Fibroblast of skin of back (primary cell): Measurements from ENCODE around the gene CBFA2T3.
"Not testable (repeated sequence)": the region's sequence is repeated elsewhere in the genome, so short reads cannot be mapped to it uniquely, and the experiment has no call there.

Experiments used
- DNase-seq: peaks from one replicate; pipeline ENCODE4 v3.0.0-alpha.2; 2013

The CBFA2T3 gene

DNA sequence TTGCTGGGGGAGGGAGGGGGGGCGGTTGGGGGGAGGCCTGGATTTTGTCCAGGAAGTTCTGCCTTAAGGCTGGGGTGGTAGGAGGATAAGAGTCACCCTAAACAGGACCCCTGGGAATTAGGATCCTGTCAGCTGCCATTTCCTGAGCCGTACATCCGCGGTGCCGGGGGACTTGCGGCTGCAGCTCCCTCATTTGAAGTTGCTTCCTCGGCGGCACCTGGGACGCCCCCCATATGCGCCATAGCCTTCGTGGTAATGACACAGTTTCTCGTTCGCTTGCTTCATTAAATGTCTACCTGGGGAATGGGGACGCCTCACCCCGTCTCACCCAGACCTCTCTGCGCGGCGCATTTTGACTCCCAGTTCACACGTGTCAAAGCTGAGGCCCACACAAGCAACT is 55.4 kb downstream of the CBFA2T3 start:
- no peak for DNase-seq

DNA sequence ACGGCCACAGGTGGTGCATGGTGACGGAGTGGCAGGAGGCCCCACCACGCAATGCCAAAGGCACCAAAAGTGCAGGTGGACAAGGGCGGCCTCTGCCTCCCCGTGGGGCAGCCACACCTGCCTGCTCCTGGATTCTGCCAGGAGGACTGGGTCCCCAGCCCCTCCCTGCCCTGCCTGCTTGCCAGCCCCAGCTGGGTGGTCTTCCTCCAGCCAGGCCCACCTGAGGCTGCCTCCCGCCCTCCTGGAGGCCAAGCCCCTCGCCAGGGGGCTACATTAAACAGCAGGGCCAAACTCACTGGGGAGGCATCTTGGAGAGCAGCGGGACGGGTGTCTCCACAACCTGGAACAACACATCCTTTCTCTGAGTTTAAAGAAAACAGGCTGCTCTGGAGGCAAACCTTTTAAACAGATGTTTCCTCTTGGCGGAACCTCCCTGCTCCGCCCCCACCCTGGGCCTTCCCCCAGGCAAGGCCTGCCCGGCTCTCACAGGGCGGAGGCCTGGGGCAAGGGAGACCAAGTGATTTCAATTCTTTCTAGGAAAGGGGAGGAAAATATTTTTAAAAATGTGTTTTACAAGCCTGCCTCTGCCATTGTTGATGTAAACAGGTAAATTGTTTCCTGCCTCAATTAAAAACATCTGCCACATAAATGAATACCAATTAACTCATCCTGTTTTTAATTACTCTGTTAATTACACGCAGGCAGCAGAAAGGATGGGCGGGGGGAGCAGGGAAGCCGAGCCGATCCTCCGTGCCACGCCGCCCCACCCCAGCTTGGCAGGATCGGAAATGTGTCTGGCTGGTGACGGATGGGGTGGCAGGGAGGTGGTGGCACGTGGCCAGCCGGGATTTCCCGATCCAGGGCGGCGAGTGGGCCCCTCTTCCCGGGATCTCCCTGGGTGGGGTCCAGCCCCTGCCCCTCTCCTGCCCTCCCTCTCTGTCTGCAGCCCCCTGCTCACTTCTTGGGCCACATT is 56.1 kb downstream of the CBFA2T3 start:
- peak; percentile 56 for DNase-seq

DNA sequence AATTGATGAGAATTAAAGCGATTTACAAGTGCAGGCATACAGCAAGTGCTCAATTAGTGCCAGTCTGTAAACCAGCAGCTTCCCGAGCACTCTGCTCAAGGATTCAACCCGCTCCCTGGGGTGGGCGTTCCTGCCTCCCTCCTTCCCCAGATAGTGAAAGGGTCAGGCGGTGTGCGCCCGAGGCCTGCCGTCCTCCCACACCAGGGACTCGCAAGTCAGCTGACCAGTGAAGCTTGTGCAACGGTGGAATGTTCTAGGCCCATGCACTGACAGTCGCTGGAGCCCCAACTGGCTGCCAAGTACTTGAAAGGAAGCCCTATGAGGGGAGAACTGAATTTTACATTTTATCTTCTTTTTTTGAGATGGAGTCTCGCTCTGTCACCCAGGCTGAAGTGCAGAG is 57.1 kb downstream of the CBFA2T3 start:
- DNase-seq, result no peak

DNA sequence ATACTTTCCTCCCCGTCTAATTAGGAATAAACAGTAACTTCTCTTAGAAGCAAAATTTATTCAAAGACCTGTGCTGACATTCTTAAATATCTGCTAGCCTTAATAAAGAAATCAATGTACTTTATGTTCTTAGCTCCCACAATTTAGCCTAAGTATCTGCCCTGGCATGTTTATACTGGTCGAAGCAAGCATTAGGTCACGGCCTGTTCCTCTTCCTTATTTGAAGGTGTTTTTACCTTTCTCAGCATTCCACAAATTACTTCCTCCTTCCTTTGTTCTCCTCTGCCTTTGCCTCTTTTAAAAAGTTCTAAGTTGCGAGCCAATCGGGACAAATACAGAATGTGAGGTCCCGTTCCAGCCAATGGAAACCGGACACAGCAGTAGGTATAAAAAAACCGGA is 58.1 kb downstream of the CBFA2T3 start:
- DNase-seq, result not testable (repeated sequence)

DNA sequence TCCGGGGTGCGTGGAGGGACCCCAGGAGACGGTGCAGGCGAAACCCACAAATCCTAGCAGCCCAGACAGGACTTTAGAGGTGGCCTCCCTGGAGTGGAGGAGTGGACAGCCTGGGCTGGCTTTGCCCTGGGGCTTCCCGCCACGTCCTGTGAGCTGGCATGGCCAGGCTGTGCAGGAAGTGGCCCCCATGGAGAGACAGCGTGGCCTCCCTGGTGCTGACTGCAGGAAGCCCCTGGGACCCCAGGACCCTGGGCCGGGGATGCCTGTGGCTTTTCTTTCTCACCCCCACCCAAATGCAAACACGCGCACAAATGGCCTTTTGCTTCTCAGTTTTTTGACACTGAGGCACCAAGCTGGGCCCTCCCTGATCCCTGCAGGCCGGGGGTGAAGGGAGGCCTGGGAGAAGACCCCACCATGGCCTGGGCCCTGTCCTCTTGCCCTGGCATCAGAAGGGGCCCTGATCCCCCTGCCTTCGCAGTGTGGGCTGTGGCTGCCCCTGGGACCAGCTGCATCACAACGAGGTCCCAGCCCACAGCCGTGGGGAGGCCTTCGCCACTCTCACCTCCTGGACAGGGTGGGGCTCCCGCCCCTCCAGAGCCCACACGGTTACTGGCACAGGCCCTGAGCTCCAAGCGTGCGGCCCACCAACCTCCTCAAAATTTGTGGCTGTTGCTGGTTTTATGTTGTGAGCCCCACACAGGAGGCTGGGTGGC is 58.9 kb downstream of the CBFA2T3 start:
- no peak for DNase-seq

DNA sequence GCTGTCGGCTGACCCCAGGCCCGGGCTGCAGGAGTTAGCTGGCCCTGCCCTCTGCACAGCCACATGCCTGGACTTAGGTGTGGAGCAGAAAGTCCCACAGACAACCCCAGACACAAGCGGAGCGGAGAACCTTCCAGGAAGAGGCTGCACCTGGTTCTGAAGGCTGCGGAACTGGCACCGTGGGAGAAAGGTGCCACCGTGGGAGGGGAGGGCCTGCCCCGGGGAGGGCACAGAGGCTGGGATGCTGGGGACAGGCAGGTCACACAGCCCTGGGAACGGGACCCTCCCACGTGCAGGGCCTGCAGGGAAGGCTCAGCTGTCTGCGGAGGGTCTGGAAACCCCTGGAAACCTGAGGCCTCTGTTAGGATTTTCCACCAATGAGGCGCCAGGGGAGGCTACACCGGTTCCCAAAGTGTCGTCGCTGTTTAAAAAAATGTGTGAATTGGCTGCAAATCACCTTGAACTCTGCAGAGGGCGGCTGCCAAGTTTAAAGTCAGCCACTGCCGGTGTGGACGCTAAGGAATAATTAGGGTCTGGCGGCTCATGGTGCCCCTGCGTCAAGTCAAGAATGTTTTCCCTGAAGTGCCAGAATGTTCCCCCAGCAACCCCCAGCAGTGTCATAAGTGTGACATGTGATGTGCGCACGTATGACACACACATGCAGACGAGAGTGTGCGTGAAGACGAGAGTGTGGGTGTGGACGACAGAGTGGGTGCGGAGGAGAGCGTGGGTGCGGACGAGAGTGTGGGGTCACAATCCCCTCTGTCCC is 59.7 kb downstream of the CBFA2T3 start:
- DNase-seq, result no peak

DNA sequence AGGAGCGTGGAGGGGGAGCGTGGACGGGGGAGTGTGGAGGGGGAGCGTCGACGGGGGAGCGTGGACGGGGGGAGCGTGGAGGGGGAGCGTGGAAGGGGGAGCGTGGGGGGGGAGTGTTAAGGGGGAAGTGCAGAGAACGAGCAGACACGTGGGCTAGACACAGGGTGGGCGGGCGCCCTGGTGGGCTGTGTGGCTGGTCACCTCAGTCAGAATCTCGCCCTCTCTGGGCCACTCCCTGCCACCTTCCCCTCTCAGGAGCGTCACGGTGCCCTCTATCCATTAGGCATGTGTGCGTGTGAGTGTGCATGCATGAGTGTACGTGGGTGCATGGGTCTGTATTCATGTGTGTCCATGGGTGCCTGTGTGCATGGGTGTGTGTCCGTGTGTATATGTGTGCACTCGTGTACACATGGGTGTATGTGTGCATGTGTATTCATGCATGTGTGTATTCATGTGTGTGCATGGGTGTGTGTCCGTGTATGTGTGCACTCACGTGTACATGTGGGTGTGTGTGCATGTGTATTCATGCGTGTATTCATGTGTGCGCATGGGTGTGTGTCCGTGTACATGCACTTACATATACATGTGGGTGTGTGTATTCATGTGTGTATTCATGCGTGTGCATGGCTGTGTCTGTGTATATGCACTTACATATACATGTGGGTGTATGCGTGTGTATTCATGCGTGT is 61.2 kb downstream of the CBFA2T3 start:
- DNase-seq, result no peak

DNA sequence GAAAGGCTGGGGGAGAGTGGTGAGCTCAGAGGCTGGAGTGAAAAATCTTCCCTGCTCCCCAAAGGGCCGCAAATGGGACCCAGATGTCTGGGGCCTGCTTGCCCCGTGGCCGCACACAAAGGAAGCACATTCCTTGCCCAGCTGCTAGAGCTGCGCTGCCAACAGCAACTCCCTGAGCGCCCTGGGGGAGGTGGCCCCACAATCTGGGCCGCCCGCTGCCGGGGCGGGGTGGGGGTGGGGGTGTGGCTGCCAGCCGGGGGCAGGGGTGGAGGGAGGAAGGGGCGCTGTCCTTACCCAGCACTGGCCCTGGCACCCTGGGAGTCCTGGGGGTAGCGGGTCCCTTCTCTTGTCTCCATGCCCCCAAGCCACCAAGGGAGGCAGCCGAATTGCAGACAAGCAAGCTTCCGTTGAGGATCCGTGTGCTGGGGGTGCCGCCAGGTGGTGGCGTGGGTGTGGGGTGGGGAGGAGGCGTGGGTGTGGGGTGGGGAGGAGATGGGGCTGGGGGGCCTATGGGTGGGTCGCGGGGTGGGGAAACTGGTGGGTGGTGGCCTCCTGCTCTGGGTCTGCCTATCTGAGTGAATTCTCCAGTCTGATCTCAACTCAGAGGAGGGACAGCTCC is 62.1 kb downstream of the CBFA2T3 start:
- peak; percentile 70 for DNase-seq

DNA sequence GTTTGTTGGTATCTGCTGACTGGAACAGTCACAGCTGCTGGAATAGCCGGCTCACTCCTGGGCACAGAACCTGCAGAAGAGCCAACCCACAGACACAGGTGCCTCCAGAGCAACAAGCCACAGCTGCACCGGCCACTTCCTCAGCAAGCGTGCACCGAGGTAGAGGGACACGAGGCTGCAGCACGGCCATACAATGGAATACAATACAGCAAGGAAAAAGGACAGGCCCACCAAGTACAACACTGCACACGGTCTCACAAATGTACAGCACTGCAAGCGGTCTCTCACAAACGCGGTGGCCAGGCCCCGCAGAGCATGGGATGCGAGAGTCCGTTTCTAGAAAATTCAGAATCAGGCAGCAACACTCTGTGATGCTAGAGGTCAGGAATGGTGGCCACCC is 63.1 kb downstream of the CBFA2T3 start:
- DNase-seq, result no peak

DNA sequence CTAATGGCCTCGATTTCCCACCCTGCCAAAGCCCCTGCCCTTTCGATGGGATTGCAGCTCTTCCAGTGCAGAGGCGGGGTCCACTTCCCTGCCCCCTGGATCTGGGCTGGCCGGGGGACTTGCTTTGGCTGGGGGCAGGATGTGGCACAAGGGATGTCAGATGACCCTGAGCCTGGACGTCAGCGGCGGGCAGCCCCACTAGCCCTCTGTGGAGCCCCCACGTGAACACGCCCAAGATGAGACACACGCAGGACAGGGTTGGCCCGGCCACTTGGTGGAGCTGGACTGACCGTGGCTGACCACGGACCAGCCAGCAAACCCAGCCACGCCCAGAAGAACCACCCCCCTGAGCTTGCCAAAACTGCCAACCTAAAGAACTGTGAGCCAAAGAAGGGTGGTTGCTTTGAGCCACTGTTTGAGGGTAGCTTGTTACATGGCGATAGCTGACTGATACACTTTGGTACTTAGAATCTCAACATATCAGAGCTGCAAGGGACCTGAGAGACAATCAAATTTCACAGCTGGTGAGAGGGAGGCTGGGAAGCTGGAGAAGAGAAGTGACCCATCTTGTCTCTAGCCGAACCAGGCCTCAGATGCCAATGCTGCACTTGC is 63.9 kb downstream of the CBFA2T3 start:
- DNase-seq, result no peak

DNA sequence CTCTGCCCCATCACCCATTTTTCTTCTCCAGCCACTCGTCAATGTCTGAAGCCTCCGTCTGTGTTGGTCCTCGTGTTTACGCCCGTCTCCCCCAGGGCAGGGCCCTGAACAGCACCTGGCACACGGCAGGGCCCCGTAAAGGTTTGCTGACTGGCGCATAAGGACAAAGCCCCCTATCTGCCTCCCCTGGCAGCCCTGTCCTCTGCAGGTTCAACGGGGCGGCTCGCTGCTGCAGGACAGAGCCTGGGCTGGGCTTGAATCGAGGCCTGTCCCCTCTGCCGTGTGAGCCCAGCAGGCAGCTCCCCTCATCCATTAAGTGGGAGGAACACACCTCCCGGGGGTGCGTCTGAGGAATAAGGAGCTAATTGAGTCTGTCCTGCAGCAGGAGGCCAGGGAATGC is 64.5 kb downstream of the CBFA2T3 start:
- DNase-seq, result no peak

DNA sequence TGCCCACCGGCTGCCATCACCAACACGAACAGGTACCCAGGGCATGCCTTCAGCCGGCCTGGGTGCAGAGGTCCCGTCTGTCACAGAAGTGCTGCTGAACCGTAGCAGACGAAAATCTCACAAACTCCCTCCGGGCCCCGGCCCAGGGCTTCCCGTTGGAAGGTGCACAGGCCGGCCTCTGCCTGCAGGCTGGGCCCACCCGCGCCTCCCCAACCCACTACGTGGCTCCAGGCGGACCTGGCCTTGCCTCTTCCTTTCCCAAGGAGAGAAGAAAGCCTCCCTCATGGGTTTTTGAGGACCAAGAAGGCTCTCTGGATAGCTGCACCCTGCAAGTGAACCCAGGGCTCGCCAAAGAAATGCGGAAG is 65.1 kb downstream of the CBFA2T3 start:
- DNase-seq, result no peak

DNA sequence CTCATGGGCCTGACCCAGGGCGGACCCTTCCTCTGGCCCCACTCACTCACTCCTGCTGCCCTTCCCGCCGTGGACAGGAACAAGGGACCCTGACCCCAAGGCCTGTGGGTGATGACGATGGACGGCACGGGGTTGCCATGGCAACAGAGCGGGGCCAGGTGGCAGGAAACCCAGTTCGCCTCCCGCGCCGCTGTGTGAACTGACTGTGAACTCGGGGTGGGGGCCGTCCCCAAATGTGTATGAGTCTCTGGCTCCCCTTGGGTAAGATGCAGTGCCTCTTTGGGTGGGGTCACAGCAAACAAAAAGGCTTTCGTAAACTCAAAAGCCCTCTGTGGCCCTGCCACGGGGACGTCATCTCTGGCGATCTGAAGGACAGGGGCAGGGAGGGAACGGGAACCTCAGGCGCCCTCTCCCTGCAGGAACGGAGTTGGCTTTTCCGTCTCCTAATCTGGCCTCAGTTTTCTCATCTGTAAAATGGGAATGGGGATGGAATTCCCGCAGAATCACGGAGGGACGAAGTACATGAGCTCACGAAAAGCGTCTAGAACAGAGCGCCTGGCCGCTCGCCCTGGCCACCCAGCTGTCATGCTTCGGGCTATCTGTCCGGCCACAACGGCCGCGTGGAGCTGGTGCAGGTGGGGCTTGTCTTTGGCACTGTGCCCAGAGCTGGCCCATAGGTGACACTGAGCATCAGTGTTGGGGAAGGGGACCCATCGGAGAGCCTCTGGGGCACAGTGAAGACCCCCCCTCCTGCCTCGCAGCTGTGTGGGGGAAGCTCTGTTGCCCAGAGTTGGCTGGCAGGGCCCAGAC is 65.7 kb downstream of the CBFA2T3 start:
- no peak for DNase-seq

DNA sequence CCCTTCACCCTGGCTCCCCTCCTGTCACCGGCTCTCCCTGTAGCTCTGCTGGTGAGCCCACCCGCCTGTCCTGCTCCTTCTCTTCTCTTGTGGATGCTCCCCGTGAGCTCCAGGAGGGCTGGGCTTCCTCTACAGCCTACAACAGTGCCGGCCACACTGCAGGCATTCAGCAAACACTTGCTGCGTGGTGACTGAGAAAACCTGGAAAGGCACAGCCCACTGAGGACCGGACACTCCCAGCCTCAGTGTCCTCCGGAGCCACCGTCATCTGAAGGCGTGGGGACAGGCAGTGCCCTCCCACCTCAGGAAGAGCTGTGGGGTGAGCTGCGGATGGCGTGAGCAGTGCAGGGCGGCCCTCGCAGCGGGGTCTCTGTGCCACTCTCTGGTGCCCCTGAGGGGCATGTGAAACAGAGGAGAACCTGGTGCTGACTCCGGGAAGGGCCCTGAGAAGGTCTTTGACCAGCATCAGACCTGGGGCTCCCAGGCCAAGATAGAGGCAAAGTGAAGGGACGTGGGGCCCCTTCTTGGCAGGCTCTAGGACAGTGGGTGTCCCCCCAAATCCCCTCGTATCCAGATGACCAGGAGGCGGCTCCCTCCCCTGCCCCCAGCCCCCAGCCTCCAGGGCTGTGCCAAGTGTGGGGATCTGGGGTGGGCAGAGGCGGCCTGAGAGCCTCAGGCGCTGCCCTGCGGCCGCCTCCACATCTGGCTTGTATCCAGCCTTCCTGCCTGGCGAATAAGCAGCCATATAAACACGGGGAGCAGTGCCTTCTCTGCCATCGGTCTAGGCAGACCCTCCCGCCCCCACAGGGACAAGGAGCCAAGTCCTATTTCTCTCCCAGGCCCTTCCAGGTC is 66.5 kb downstream of the CBFA2T3 start:
- DNase-seq, result no peak

DNA sequence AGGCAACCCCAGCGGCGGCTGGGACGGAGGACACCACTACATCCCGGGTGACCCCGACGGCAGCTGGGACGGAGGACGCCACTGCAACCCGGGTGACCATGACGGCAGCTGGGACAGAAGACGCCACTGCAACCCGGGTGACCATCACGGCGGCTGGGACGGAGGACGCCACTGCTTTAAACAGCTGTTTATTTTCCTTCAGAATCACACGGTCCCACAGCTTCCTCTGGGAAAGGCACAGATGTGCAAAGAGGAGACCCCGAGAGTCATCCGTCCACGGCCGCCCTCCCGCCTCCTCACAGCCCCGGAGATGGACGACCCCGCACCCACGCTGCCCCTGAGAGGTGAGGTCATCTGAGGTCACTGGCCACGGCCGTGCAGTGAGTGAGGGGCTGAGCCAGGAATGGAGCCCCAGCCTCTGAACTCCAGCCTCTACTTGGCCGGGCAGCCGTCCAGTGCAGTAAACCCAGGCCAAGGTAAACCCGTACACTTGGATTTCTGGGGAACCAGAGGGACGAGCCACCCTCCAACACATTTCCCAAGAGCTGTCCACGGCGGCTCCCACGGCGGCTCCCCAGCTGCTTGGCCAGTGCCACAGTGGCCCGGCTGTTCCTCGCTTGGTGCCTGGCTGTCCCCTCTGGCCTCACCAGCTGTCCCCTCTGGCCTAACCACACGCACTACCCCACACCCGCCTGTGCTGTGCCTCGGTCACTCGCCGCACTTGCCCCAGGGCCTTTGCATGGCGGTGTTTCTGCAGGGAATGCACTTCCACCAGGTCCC is 67.4 kb downstream of the CBFA2T3 start:
- no peak for DNase-seq

DNA sequence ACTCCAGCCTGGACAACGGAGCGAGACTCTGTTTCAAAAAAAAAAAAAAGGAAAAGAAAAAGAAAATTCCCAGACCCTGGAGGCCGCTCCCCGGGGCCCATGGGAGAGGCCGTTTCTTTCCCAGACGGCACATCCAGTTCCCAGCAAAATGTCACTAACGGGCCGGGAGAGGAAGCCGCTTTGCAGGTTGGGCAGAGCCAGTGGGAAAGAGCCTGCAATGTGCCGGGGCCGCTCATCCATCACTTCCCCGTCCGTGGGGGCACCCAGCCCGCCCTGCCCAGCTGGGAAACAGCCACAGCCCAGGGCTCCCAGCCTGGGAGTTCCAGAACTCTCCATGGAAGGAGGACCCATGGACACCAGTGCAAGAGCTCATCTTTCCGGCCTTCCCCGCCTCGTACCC is 68.7 kb downstream of the CBFA2T3 start:
- no peak for DNase-seq

DNA sequence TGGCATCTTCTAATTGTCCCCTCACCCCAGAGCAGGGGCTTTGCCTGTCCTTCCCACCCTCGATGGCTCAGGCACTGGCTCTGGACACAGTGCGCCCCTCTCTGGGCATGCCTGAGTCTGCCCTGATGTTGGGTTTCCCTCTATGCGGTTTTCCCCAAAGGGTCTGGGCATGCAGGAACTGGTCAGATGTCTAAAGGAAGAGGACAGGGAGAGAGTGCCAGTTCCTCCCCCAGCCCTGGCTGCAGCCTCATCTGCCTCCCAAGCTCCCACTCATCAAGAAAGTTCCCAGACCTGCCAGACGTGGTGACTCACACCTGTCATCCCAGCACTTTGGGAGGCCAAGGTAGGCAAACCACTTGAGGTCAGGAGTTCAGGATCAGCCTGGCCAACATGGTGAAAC is 69.2 kb downstream of the CBFA2T3 start:
- DNase-seq, result peak; percentile 24

DNA sequence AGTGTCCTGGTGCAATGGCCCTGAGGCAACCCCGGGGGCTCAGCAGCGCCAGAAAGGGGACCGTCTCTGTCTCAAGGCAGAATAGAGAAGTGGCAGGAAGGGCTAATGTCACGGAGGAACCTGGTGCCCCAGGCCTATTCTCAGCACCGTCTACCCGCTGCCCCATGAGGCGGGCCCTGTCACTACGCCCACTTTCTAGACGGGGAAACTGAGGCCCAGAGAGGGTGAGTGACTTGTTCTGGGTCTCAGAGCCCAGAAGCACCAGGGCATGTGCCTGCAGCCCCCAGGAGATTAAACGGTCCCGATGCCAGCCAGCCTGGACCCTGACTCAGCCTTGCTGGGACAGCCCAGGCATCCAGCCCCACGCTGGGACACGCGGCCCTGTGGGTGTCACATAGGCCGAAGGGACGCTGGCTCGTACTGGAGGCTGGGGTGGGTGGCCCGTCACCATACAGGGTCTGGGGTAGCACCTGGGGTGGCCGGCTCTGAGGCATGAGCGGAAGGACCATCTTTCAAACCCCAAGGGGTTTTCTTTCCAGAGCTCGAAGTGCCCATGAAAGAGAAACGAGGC is 70.4 kb downstream of the CBFA2T3 start:
- DNase-seq, result no peak

DNA sequence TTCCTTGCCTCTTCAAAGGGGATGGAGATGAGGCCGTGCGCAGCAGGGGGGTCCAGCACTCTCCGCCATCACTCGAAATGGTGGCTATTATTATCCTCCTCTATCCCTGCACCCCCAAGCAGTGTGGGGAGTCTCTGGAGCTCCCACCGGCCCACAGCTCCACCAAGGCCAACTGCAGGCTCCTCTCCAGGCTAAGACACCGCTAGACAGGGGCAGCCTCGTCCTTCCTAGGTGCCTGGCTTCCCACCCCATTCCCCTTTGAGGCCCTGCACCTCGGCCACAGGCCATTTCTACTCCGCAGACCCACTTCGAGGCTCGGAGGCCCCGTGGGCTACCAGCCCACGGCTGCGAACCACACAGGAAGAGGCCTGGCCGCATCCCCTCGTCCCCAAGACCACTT is 71.0 kb downstream of the CBFA2T3 start:
- no peak for DNase-seq
